HG03159 (cell line): ENCODE data around the gene MCC.

Source experiments
- ATAC-seq: cut with Tn5 transposase; IDR thresholded peaks from one replicate; pipeline ENCODE4 v1.9.1; 2021; ENCODE audit warnings: mild to moderate bottlenecking, moderate library complexity; ENCODE audit not compliant: unreplicated experiment

The MCC gene

GRCh38 chr5:113186061-113186460 is 302.2 kb downstream of the MCC start:
- ATAC-seq = no peak

GRCh38 chr5:113183694-113184093 is 304.6 kb downstream of the MCC start:
- no peak for ATAC-seq

GRCh38 chr5:113182658-113183344 is 305.5 kb downstream of the MCC start:
- no peak for ATAC-seq

GRCh38 chr5:113181853-113182490 is 306.3 kb downstream of the MCC start:
- ATAC-seq = no peak

- ATAC-seq = no peak
These were observed 306.8 kb downstream of the MCC start for GRCh38 chr5:113181409-113181808.

GRCh38 chr5:113179156-113179555 is 309.1 kb downstream of the MCC start:
- no peak for ATAC-seq

GRCh38 chr5:113178073-113178779 is 310.0 kb downstream of the MCC start:
- no peak for ATAC-seq

- no peak for ATAC-seq
These were observed 311.0 kb downstream of the MCC start for GRCh38 chr5:113177225-113177624.

- no peak for ATAC-seq
These were observed 311.5 kb downstream of the MCC start for GRCh38 chr5:113176734-113177133.

GRCh38 chr5:113176196-113176595 is 312.1 kb downstream of the MCC start:
- no peak for ATAC-seq

GRCh38 chr5:113172231-113172826 is 315.9 kb downstream of the MCC start:
- ATAC-seq = no peak

- no peak for ATAC-seq
These were observed 316.7 kb downstream of the MCC start for GRCh38 chr5:113171520-113171919.

GRCh38 chr5:113170707-113171106 is 317.5 kb downstream of the MCC start:
- ATAC-seq = no peak

- ATAC-seq = no peak
These were observed 318.5 kb downstream of the MCC start for GRCh38 chr5:113169720-113170119.

- ATAC-seq = no peak
These were observed 320.3 kb downstream of the MCC start for GRCh38 chr5:113167985-113168384.

GRCh38 chr5:113166852-113167366 is 321.3 kb downstream of the MCC start:
- no peak for ATAC-seq

- ATAC-seq = no peak
These were observed 322.0 kb downstream of the MCC start for GRCh38 chr5:113166261-113166660.

GRCh38 chr5:113164021-113164420 is 324.2 kb downstream of the MCC start:
- no peak for ATAC-seq

- no peak for ATAC-seq
These were observed 324.9 kb downstream of the MCC start for GRCh38 chr5:113163328-113163727.

GRCh38 chr5:113162770-113163169 is 325.5 kb downstream of the MCC start:
- ATAC-seq = no peak

GRCh38 chr5:113162208-113162607 is 326.0 kb downstream of the MCC start:
- ATAC-seq = no peak
